DND-41 (cell line): Measurements from ENCODE around the gene CD74.
"Not testable (repeated sequence)": the region's sequence is repeated elsewhere in the genome, so short reads cannot be mapped to it uniquely, and the experiment has no call there.

Source experiments
- ATAC-seq: fragments of 200-7000 bp; cut with Tn5 transposase; 3 replicates; pipeline ENCODE4 v1.9.1; 2021; ENCODE audit warnings: low read depth; ENCODE audit not compliant: insufficient read depth
- DNase-seq: peaks from one replicate; pipeline ENCODE4 v3.0.0-alpha.2; 2020
- H2AFZ ChIP-seq: 2 replicates; pipeline ENCODE4 v1.6.0; 2012; ENCODE audit warnings: low read depth, low read length
- H3K27ac ChIP-seq: 2 replicates; pipeline ENCODE4 v1.5.1; 2012; ENCODE audit warnings: low read length, inconsistent platforms
- H3K27me3 ChIP-seq: fragments of 200-600 bp; sonication (generic); 2 replicates; pipeline ENCODE4 v1.6.0; 2012; ENCODE audit warnings: low read length, mild to moderate bottlenecking, inconsistent platforms; ENCODE audit not compliant: insufficient read depth, poor library complexity
- H3K36me3 ChIP-seq: 2 replicates; pipeline ENCODE4 v1.5.1; 2012; ENCODE audit warnings: low read length, inconsistent platforms; ENCODE audit not compliant: insufficient read depth
- H3K4me1 ChIP-seq: 2 replicates; pipeline ENCODE4 v1.5.1; 2012; ENCODE audit warnings: mild to moderate bottlenecking, low read length; ENCODE audit not compliant: insufficient read depth
- H3K4me2 ChIP-seq: 2 replicates; pipeline ENCODE4 v1.6.0; 2012; ENCODE audit warnings: mild to moderate bottlenecking, moderate library complexity, low read length, inconsistent platforms; ENCODE audit not compliant: insufficient read depth
- H3K4me3 ChIP-seq, 2 experiments: fragments of 200-600 bp in 1 of 2; shearing (Covaris generic) in 1 of 2; 2 replicates each; pipeline ENCODE4 v1.5.1; 2012 to 2016; ENCODE audit warnings: inconsistent platforms in 2 of 2, low read length in 2 of 2, mild to moderate bottlenecking in 2 of 2, low read depth in 1 of 2, moderate library complexity in 1 of 2
- H3K79me2 ChIP-seq: 2 replicates; pipeline ENCODE4 v1.6.0; 2012; ENCODE audit warnings: low read length, inconsistent platforms; ENCODE audit not compliant: insufficient read depth
- H3K9ac ChIP-seq: 2 replicates; pipeline ENCODE4 v1.6.0; 2012; ENCODE audit warnings: low read depth, mild to moderate bottlenecking, inconsistent platforms, low read length, moderate library complexity
- H3K9me3 ChIP-seq: 2 replicates; pipeline ENCODE4 v1.5.1; 2012; ENCODE audit warnings: low read length, moderate library complexity, mild to moderate bottlenecking, inconsistent platforms; ENCODE audit not compliant: insufficient read depth, severe bottlenecking
- H4K20me1 ChIP-seq: 2 replicates; pipeline ENCODE4 v1.6.0; 2012; ENCODE audit warnings: low read length; ENCODE audit not compliant: insufficient read depth
- EZH2 ChIP-seq: IDR thresholded peaks from 3 replicates; pipeline ENCODE4 v1.6.1; 2012; ENCODE audit warnings: borderline replicate concordance, low read depth, mild to moderate bottlenecking, moderate library complexity, low read length, inconsistent platforms; ENCODE audit not compliant: severe bottlenecking
- TF ChIP-seq, protein P1 (sequence below): IDR thresholded peaks from 2 replicates; pipeline ENCODE4 v1.5.1; 2012; ENCODE audit warnings: borderline replicate concordance, low read length, moderate library complexity, mild to moderate bottlenecking; ENCODE audit not compliant: poor library complexity, severe bottlenecking; ENCODE audit errors: extremely low read depth

Gene CD74

GRCh38 chr5:150454492-150455229 lies 42.0 kb upstream of the CD74 start:
- no peak for DNase-seq
- Histone ChIP-seq H3K9me3 (peaks cover 3% of the 10 kb centered on the region), H3K4me2 (no peak overlapping the region), H3K27me3 (no peaks in the 10 kb centered on the region), H3K4me3 (no peak overlapping the region), H4K20me1 (no peaks in the 10 kb centered on the region), H2AFZ (no peak overlapping the region; the same call in 1 of the 2 replicates), H3K79me2 (no peaks in the 10 kb centered on the region), H3K27ac (no peak overlapping the region), H3K9ac (no peak overlapping the region), H3K4me1 (peaks cover 24% of the 10 kb centered on the region), H3K36me3 (no peaks in the 10 kb centered on the region)
- no peak for TF ChIP-seq EZH2
- TF ChIP-seq, protein P1, sequence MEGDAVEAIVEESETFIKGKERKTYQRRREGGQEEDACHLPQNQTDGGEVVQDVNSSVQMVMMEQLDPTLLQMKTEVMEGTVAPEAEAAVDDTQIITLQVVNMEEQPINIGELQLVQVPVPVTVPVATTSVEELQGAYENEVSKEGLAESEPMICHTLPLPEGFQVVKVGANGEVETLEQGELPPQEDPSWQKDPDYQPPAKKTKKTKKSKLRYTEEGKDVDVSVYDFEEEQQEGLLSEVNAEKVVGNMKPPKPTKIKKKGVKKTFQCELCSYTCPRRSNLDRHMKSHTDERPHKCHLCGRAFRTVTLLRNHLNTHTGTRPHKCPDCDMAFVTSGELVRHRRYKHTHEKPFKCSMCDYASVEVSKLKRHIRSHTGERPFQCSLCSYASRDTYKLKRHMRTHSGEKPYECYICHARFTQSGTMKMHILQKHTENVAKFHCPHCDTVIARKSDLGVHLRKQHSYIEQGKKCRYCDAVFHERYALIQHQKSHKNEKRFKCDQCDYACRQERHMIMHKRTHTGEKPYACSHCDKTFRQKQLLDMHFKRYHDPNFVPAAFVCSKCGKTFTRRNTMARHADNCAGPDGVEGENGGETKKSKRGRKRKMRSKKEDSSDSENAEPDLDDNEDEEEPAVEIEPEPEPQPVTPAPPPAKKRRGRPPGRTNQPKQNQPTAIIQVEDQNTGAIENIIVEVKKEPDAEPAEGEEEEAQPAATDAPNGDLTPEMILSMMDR = no peak
- no peak for ATAC-seq

- not testable (repeated sequence) for ATAC-seq, H3K27me3 ChIP-seq, H3K27ac ChIP-seq, H3K79me2 ChIP-seq, DNase-seq, H3K9me3 ChIP-seq, H3K4me2 ChIP-seq, H4K20me1 ChIP-seq, H3K9ac ChIP-seq, H2AFZ ChIP-seq, H3K36me3 ChIP-seq, H3K4me3 ChIP-seq
- peaks cover 20% of the 10 kb centered on the region for H3K4me1 ChIP-seq
Observed at GRCh38 chr5:150454027-150454426, 41.3 kb upstream of the CD74 start.

DNA sequence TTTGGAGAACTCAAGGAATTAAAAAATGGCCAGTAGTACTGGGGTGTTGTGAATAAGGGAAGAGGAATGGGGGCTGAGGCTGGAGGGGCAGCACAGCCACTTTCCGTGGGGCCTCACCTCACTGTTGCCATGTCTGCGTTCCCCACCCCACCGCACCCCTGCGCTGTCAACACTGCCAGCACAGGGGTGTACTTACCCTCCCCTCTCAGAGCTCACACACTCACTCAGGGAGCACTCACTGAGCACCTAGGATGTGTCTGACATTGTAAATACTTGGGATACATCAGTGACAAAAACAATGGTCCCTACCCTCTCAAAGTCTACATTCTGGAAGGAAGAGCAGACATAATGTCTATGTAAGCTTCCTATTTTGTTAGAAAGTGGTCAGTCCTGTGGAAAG lies 40.2 kb upstream of the CD74 start:
- no peak overlapping the region for H3K9ac ChIP-seq
- peaks cover 14% of the 10 kb centered on the region for H3K36me3 ChIP-seq
- H3K4me3 ChIP-seq = no peak overlapping the region
- no peak overlapping the region for H3K4me2 ChIP-seq
- TF ChIP-seq, protein P1 = no peak
- TF ChIP-seq EZH2 = no peak
- H4K20me1 ChIP-seq = peaks cover 12% of the 10 kb centered on the region
- H3K27ac ChIP-seq = no peak overlapping the region
- no peak overlapping the region for H2AFZ ChIP-seq
- peaks cover 25% of the 10 kb centered on the region for H3K4me1 ChIP-seq
- no peak for ATAC-seq
- no peak for DNase-seq
- peaks cover 3% of the 10 kb centered on the region for H3K9me3 ChIP-seq
- H3K27me3 ChIP-seq = no peaks in the 10 kb centered on the region
- H3K79me2 ChIP-seq = peaks cover 17% of the 10 kb centered on the region

DNA sequence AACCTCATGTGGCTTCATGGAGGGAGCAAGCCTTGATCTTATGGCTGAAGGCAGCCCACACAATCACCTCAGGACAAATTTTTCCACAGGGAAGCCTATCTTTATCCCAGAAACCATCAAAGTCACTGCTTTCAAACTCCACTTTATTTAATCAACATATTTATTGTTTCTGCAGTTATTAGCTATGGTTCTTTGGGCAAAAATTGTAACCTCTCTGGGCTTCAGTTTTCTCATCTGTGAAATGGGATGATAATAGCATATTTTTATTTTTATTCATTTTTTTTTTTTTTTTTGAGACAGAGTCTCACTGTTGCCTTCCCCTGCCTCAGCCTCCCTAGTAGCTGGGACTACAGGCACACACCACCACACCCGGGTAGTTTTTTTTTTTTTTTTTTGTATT lies 38.9 kb upstream of the CD74 start:
- Histone ChIP-seq H3K36me3 (peaks cover 27% of the 10 kb centered on the region), H2AFZ (no peak overlapping the region), H3K79me2 (peaks cover 30% of the 10 kb centered on the region), H3K27me3 (no peaks in the 10 kb centered on the region), H3K4me2 (no peak overlapping the region), H3K4me3 (no peak overlapping the region), H3K27ac (no peak overlapping the region), H4K20me1 (peaks cover 26% of the 10 kb centered on the region), H3K9me3 (peaks cover 3% of the 10 kb centered on the region), H3K4me1 (peaks cover 30% of the 10 kb centered on the region), H3K9ac (no peak overlapping the region)
- ATAC-seq (no peak), DNase-seq (no peak)
- TF ChIP-seq EZH2 = no peak
- TF ChIP-seq, protein P1 = no peak
